Amniotic stem cell (primary cell): ENCODE measurements around the gene CFD.
A peak's percentile ranks its signal among the peaks of the same experiment; 100 is the strongest.
"Not testable (repeated sequence)": the region's sequence is repeated elsewhere in the genome, so short reads cannot be mapped to it uniquely, and the experiment has no call there.

Experiments used
- DNase-seq: peaks from one replicate; lab custom pipeline; 2025; lab: John Stamatoyannopoulos, UW

The CFD gene

GRCh38 chr19:852136-853013 is 7.1 kb upstream of the CFD start, which contains the start of gene ELANE:
TSS of gene ELANE (plus strand) at chr19:852303. CDS start at chr19:852329, 26 bp downstream.
- no peak for DNase-seq

- DNase-seq = no peak
Observed at GRCh38 chr19:853014-853585, 6.4 kb upstream of the CFD start.

- not testable (repeated sequence) for DNase-seq
Observed at GRCh38 chr19:853614-854220, 5.7 kb upstream of the CFD start.

GRCh38 chr19:854549-854948 is 4.9 kb upstream of the CFD start:
- DNase-seq = no peak

- no peak for DNase-seq
Observed at GRCh38 chr19:855142-855541, 4.3 kb upstream of the CFD start.

GRCh38 chr19:855566-856120 is 3.8 kb upstream of the CFD start:
- no peak for DNase-seq

GRCh38 chr19:858284-858683 is 1.2 kb upstream of the CFD start:
- DNase-seq = no peak

- DNase-seq = no peak
Observed at GRCh38 chr19:861141-861755, 1.8 kb downstream of the CFD start.

GRCh38 chr19:861756-862580 is 2.5 kb downstream of the CFD start:
- no peak for DNase-seq

- no peak for DNase-seq
Observed at GRCh38 chr19:862581-863314, 3.3 kb downstream of the CFD start.

GRCh38 chr19:863315-863620 is 3.8 kb downstream of the CFD start:
- no peak for DNase-seq

GRCh38 chr19:866769-867300 is 7.4 kb downstream of the CFD start:
- no peak for DNase-seq

- DNase-seq = no peak
Observed at GRCh38 chr19:867301-867793, 7.9 kb downstream of the CFD start.

- no peak for DNase-seq
Observed at GRCh38 chr19:867855-868457, 8.5 kb downstream of the CFD start.

GRCh38 chr19:868458-869244 is 9.2 kb downstream of the CFD start:
- DNase-seq = no peak

GRCh38 chr19:869245-870177 is 10.0 kb downstream of the CFD start:
- DNase-seq = peak; percentile 90

- no peak for DNase-seq
Observed at GRCh38 chr19:870314-870713, 10.8 kb downstream of the CFD start.

GRCh38 chr19:870963-871401 is 11.5 kb downstream of the CFD start:
- DNase-seq = no peak
